HepG2 (cell line): Measurements from ENCODE around the gene CEACAM5. TPM values are rescaled to one million over a fixed set of nuclear protein-coding genes. Genes with fewer than 3 reads are reported as not detected.
A peak's percentile ranks its signal among the peaks of the same experiment; 100 is the strongest.

Experiments
- ATAC-seq: fragments of 200-7000 bp; cut with Tn5 transposase; 3 replicates; pipeline ENCODE4 v1.9.1; 2020; ENCODE audit warnings: mild to moderate bottlenecking, moderate library complexity
- BruUV-seq: library from RNA; stranded (reverse); fragments of 400-500 nt; replicated peaks from 2 replicates; lab custom pipeline; 2021; lab: Mats Ljungman, UMichigan
- CTCF ChIA-PET: fragments of 300-600 bp; formaldehyde crosslinking; extraction: SDS; loops from one replicate; lab custom pipeline; 2021; ENCODE audit warnings: low total read pairs, inconsistent platforms, low intra/inter-chr PET ratio; lab: Yijun Ruan, JAX
- POLR2A ChIA-PET: fragments of 350-600 bp; sonication (Branson Sonifier 250); formaldehyde crosslinking; loops from one replicate; lab custom pipeline; 2020; ENCODE audit warnings: antibody characterized with exemption, inconsistent platforms; lab: Yijun Ruan, JAX
- DNase-seq: peaks from one replicate; pipeline ENCODE4 v3.0.0-alpha.2; 2015; ENCODE audit warnings: low spot score
- FAIRE-seq: peaks from 3 replicates; lab custom pipeline; 2011; peaks lifted over from hg19 to GRCh38; lab: Jason Lieb, UNC
- H2AFZ ChIP-seq: one replicate; pipeline ENCODE4 v1.6.1; 2011; ENCODE audit warnings: low read length, inconsistent platforms
- H3K27ac ChIP-seq: fragments of 300-600 bp; 3 replicates; pipeline ENCODE4 v1.8.0; 2011; ENCODE audit warnings: mixed run types, mild to moderate bottlenecking, mixed read lengths, low read length, inconsistent platforms; ENCODE audit not compliant: insufficient read depth; ENCODE audit errors: extremely low read length
- H3K27me3 ChIP-seq, 2 experiments: fragments of 200-600 bp in 1 of 2; 2 replicates in 1 of 2; 3 replicates in 1 of 2; pipeline versions ENCODE4 v1.6.0 to v1.8.0; 2011; ENCODE audit warnings: low read length in 2 of 2, mild to moderate bottlenecking in 2 of 2, moderate library complexity in 2 of 2, inconsistent platforms in 1 of 2; ENCODE audit not compliant: insufficient read depth in 2 of 2, control insufficient read depth in 1 of 2
- H3K36me3 ChIP-seq, 2 experiments: fragments of 200-600 bp in 1 of 2; replicated peaks in 1 of 2; 2 replicates in 1 of 2; 3 replicates in 1 of 2; pipeline versions ENCODE4 v1.5.1 to v1.8.0; 2011; ENCODE audit warnings: low read length in 2 of 2, inconsistent platforms in 1 of 2; ENCODE audit not compliant: insufficient read depth in 2 of 2, control insufficient read depth in 1 of 2
- H3K4me1 ChIP-seq: 2 replicates; pipeline ENCODE4 v1.5.1; 2012; ENCODE audit warnings: low read length, inconsistent platforms; ENCODE audit not compliant: insufficient read depth
- H3K4me2 ChIP-seq: 2 replicates; pipeline ENCODE4 v1.6.0; 2011; ENCODE audit warnings: low read depth, low read length, inconsistent platforms
- H3K4me3 ChIP-seq, 3 experiments: fragments of 200-600 bp in 1 of 3; sonication (generic), shearing (Covaris generic) in 1 of 3; replicated peaks in 1 of 3; 2 replicates each; pipeline ENCODE4 v1.5.1; 2011 to 2016; ENCODE audit warnings: low read length in 3 of 3, inconsistent platforms in 2 of 3, low read depth in 2 of 3, mild to moderate bottlenecking in 2 of 3, control low read depth in 1 of 3, mixed read lengths in 1 of 3; ENCODE audit not compliant: insufficient read depth in 1 of 3
- H3K79me2 ChIP-seq: one replicate; pipeline ENCODE4 v1.6.1; 2011; ENCODE audit warnings: low read length, inconsistent platforms; ENCODE audit not compliant: insufficient read depth
- H3K9ac ChIP-seq: 2 replicates; pipeline ENCODE4 v1.6.0; 2011; ENCODE audit warnings: mild to moderate bottlenecking, low read depth, low read length, inconsistent platforms; ENCODE audit not compliant: insufficient read depth
- H3K9me3 ChIP-seq: 2 replicates; pipeline ENCODE4 v1.5.1; 2012; ENCODE audit warnings: mild to moderate bottlenecking, low read length
- H4K20me1 ChIP-seq: 2 replicates; pipeline ENCODE4 v1.6.0; 2011; ENCODE audit warnings: inconsistent platforms, mild to moderate bottlenecking, low read length, moderate library complexity; ENCODE audit not compliant: insufficient read depth
- KDM5A ChIP-seq: fragments of 200-600 bp; sonication (generic); IDR thresholded peaks from 2 replicates; pipeline ENCODE4 v1.7.0; 2018; ENCODE audit warnings: antibody characterized with exemption, mild to moderate bottlenecking, low read length, borderline replicate concordance
- NFAT5 ChIP-seq: sonication (generic); formaldehyde crosslinking; IDR thresholded peaks from 2 replicates; pipeline ENCODE4 v1.4.0; 2020; ENCODE audit warnings: missing genetic modification reagents
- POLR2AphosphoS5 ChIP-seq: IDR thresholded peaks from 2 replicates; pipeline ENCODE4 v1.6.1; 2012; ENCODE audit warnings: low read depth, low read length
- SETDB1 ChIP-seq: sonication (generic); formaldehyde crosslinking; IDR thresholded peaks from 2 replicates; pipeline ENCODE4 v1.5.1; 2020; ENCODE audit warnings: missing genetic modification reagents, mild to moderate bottlenecking, borderline replicate concordance
- TCF7 ChIP-seq: sonication (generic); IDR thresholded peaks from 2 replicates; pipeline ENCODE4 v1.6.1; 2016; ENCODE audit warnings: antibody characterized with exemption, low read depth
- ZNF17 ChIP-seq: sonication (generic); formaldehyde crosslinking; IDR thresholded peaks from 2 replicates; pipeline ENCODE4 v1.5.0; 2020; ENCODE audit warnings: mild to moderate bottlenecking, missing genetic modification reagents
- WGBS: methylation state at CpG from one replicate; pipeline ENCODE4 v1.1.6; 2017; ENCODE audit warnings: low lambda C conversion rate; 5-methylcytosine and 5-hydroxymethylcytosine counted together
- in situ Hi-C: cut with HindIII; loops from 2 replicates; pipeline ENCODE4 v1.10.0; 2017; ENCODE audit warnings: low pct_unique_long_range_greater_than_20kb; ENCODE audit not compliant: extremely low pct_ligation_motif_present
- intact Hi-C: fragments of 100-400 bp; cut with micrococcal nuclease; formaldehyde crosslinking; loops from one replicate; pipeline ENCODE4 v1.10.0; 2022; ENCODE audit not compliant: unreplicated experiment
- polyA plus RNA-seq, 8 experiments: library from polyadenylated mRNA; depleted of rRNA in 3 of 8; stranded (reverse) in 7 of 8; unstranded in 1 of 8; fragments of >200 nt; fragmentation: Illumina TruSeq in 4 of 8; extraction: Trizol in 4 of 8; gene quantifications; 2 replicates each; pipeline versions ENCODE4 v1.2.1 to v1.2.3, GENCODE V29; 2011 to 2016; ENCODE audit warnings: low read depth in 4 of 8, missing spikeins in 1 of 8, mixed read lengths in 1 of 8; ENCODE audit not compliant: insufficient read depth in 1 of 8
- total RNA-seq, 5 experiments: library from RNA; depleted of rRNA; stranded (reverse); fragments of >200 nt; fragmentation: Illumina TruSeq; extraction: Trizol; gene quantifications; 2 replicates each; pipeline ENCODE4 v1.2.3, GENCODE V29; 2016; ENCODE audit warnings: low read depth in 1 of 5

The CEACAM5 gene
- total and polyA plus RNA-seq, 2 of the 13 experiments (the other 11 are each of a cell fraction or from before 2014, with no cell fraction given), result not detected

- Histone ChIP-seq H3K9me3 (peaks cover 20% of the 10 kb centered on the region), H2AFZ (no peak overlapping the region), H3K27me3 (no peaks in the 10 kb centered on the region), H3K4me3 (no peak overlapping the region), H3K36me3 (no peaks in the 10 kb centered on the region), H3K4me2 (no peak overlapping the region), H3K9ac (no peak overlapping the region), H4K20me1 (no peaks in the 10 kb centered on the region), H3K27ac (no peak overlapping the region), H3K4me1 (no peaks in the 10 kb centered on the region), H3K79me2 (no peaks in the 10 kb centered on the region)
- CTCF ChIA-PET, result no interaction called here
- ATAC-seq, result no peak
- POLR2A ChIA-PET, result no interaction called here
- in situ Hi-C loops, result no loop called here
- intact Hi-C loops, result no loop called here
- BruUV-seq, result no TSS peak
- FAIRE-seq, result no peak
- TF ChIP-seq SETDB1, result peak; percentile 52; the same call in 1 of the 2 replicates
- no peak for TF ChIP-seq POLR2AphosphoS5
- TF ChIP-seq KDM5A, result peak; percentile 65; the same call in 1 of the 2 replicates
- WGBS, result 7% methylated on average over 2 of the region's 2 CpGs
- DNase-seq, result no peak
Observed at GRCh38 chr19:41666075-41666474, 42.4 kb upstream of the CEACAM5 start.

- no peak for FAIRE-seq
Observed at GRCh38 chr19:41668315-41668714, 40.1 kb upstream of the CEACAM5 start.

More at GRCh38 chr19:41668315-41668714, 40.1 kb upstream of the CEACAM5 start:
- no peaks in the 10 kb centered on the region for H3K79me2 ChIP-seq
- intact Hi-C loops, result no loop called here
- no TSS peak for BruUV-seq
- H3K27ac ChIP-seq, result no peak overlapping the region
- no peak overlapping the region for H3K9ac ChIP-seq
- POLR2A ChIA-PET, result no interaction called here
- no peaks in the 10 kb centered on the region for H3K36me3 ChIP-seq
- DNase-seq (no peak), ATAC-seq (no peak)
- H3K4me2 ChIP-seq, result no peak overlapping the region
- no peaks in the 10 kb centered on the region for H3K27me3 ChIP-seq
- no peaks in the 10 kb centered on the region for H3K4me1 ChIP-seq
- H3K4me3 ChIP-seq, result no peak overlapping the region
- no peaks in the 10 kb centered on the region for H4K20me1 ChIP-seq
- WGBS, result 0% methylated on average over 1 of the region's 1 CpG
- TF ChIP-seq ZNF17 (CRISPR knock-in tag) (no peak), TCF7 (no peak), NFAT5 (no peak)
- TF ChIP-seq, all 625 proteins: peak for 0
- no peak overlapping the region for H2AFZ ChIP-seq
- in situ Hi-C loops, result no loop called here
- peaks cover 20% of the 10 kb centered on the region for H3K9me3 ChIP-seq
- CTCF ChIA-PET, result no interaction called here
